HG02759 (cell line): ENCODE measurements around the gene HNF1A.
A peak's percentile ranks its signal among the peaks of the same experiment; 100 is the strongest.
"Not testable (repeated sequence)": the region's sequence is repeated elsewhere in the genome, so short reads cannot be mapped to it uniquely, and the experiment has no call there.

Experiments
- ATAC-seq: cut with Tn5 transposase; IDR thresholded peaks from one replicate; pipeline ENCODE4 v1.9.1; 2021; ENCODE audit warnings: mild to moderate bottlenecking, moderate library complexity; ENCODE audit not compliant: unreplicated experiment

The HNF1A gene

GRCh38 chr12:121038861-121039668 lies 60.7 kb downstream of the HNF1A start, which contains the start of gene OASL:
Gene OASL (minus strand): TSS chr12:121039246. CDS start chr12:121038971, 275 bp downstream.
- ATAC-seq = peak; percentile 81

DNA sequence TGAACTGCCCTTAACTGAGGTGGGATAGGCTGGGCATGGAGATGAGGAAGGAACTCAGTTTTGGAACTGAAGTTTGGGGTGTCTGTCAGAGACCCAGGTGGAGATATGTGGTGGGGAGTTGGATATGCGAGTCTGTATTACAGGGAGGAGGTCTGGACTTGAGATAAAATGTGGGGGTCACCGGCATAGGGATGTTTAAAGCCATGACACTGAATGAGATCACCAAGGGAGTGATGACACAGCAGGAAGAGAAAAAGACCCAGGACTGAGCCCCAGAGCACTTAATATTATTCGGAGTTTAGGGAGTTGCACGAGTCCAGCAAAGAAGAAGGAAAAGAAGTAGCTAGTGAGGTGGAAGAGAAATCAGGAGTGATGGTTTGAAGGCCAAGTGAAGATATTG lies 64.7 kb downstream of the HNF1A start:
- no peak for ATAC-seq

DNA sequence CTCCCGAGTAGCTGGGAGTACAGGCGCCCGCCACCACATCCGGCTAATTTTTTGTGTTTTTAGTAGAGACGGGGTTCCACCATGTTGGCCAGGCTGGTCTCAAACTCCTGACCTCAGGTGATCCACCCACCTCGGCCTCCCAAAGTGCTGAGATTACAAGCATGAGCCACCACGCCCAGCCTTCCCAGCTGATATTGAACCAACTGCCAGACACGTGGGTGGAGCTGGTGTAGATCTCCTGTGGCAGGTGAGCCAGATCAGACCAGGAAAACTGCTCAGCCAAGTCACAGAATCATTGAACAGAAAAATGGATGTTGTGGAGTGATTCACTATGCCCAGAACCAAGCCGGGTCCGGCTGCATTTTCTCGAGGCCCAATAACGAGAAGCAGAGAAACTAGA lies 69.1 kb downstream of the HNF1A start:
- ATAC-seq = not testable (repeated sequence)

DNA sequence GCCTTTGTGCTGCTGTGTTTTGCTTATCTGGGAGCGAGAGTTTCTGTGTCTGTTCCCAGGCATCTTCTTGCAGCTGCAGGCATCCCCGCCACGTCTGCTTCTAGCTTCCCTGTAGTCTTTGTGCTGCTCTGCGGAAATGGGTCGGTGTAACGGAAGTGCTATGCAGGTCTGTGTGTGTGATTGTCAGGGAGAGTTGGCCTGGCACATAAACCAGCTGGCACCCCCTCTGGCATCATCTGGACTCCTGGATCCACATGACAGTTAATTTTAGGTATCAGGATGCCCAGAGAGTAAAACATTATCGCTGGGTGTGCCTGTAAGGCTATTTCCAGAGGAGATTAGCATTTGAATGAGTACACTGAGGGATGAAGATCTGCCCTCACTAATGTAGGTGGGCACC lies 70.1 kb downstream of the HNF1A start:
- ATAC-seq = no peak

GRCh38 chr12:121050725-121051124 lies 72.4 kb downstream of the HNF1A start:
- no peak for ATAC-seq
